KOPT-K1 (cell line): ENCODE data around the gene ERMN.
"Not testable (repeated sequence)": the region's sequence is repeated elsewhere in the genome, so short reads cannot be mapped to it uniquely, and the experiment has no call there.

ENCODE experiments used
- H3K27ac ChIP-seq: fragments of 200-600 bp; sonication (generic); 2 replicates; pipeline ENCODE4 v1.5.1; 2016; ENCODE audit warnings: antibody characterized with exemption, mild to moderate bottlenecking, low read depth, low read length; ENCODE audit not compliant: poor library complexity, severe bottlenecking
- H3K36me3 ChIP-seq: fragments of 200-600 bp; sonication (generic); 2 replicates; pipeline ENCODE4 v1.5.1; 2017; ENCODE audit warnings: antibody characterized with exemption, mild to moderate bottlenecking, low read length, moderate library complexity; ENCODE audit not compliant: insufficient read depth
- H3K9me3 ChIP-seq: fragments of 200-600 bp; sonication (generic); 2 replicates; pipeline ENCODE4 v1.5.1; 2017; ENCODE audit warnings: antibody characterized with exemption, low read length, mild to moderate bottlenecking; ENCODE audit not compliant: insufficient read depth, poor library complexity, severe bottlenecking

The ERMN gene

DNA sequence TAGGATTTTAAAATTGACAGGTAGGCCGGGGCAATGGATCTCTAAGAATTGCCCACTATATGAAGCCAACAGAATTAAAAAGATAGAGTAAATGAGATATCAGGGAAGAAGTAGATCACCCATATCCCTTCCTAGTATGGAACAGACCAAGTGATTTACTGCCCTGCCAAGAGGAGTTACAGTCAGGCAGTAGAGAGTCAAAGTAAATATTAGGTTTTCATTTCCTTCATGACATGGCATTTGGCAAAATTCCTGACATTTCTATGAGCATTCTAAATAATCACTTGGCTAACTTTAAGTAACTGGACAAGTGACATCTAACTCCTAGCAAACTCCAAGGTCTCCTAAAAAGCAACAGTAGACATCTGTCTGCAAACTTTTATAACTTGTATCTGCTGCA is 34.6 kb downstream of the ERMN start:
- no peaks in the 10 kb centered on the region for H3K9me3 ChIP-seq
- no peaks in the 10 kb centered on the region for H3K36me3 ChIP-seq
- H3K27ac ChIP-seq, result no peak overlapping the region

DNA sequence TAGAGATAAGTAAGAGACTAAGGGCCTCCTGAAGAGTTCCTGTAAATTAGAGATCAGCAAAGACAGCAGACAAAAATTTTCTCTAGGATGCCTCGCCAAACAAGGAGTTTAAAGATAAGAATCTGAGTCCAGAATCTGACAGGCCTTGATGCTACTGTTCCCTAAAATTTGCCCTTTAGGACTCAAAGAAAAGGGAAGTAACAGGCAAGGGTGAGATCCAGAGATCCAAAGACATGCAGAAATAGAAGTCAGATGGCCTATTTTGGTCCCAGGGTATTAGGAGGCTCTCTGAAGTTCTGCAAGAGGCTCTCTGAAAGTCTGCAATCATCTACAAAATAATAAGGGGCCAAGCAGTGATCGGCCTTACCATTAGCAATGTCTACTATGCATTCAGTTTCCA is 35.1 kb downstream of the ERMN start:
- Histone ChIP-seq H3K9me3 (no peaks in the 10 kb centered on the region), H3K27ac (no peak overlapping the region), H3K36me3 (no peaks in the 10 kb centered on the region)

DNA sequence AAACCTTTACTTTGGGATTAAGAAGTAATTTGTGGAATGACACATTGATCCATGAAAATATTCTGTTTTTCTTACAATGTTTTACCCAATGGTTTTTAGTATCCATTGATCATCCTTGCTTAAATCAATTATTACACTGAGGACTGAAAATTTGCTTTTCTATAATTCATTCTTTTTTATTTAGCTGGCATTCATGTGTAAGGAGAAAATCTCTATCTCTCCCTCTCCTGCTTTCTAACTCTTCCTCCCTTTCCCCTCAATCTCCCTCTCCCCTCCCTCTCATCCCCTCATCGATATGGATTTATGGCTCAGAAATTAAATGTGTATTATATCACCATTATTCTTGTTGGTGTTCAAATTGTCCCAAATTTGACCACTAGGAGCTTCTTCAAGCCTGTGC is 38.5 kb downstream of the ERMN start:
- no peaks in the 10 kb centered on the region for H3K36me3 ChIP-seq
- H3K9me3 ChIP-seq, result no peaks in the 10 kb centered on the region
- H3K27ac ChIP-seq, result no peak overlapping the region

DNA sequence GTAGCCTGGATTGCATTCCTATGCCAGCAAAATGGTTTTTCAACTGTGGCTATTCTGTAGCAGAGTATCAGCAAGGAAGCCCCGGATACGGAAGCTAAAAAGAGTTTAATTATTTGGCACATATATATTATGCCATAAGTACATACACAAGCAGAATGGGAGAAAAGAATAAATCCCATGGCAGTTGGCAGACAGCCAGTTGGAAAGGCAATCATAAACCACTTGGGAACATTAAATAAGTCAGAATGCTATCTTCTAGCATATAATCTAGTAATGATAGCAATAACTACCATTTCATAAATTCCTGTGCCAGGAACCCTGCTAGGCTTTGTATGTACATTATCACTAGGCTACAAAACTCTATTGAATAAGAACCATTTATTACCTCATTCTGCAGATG is 42.2 kb downstream of the ERMN start:
- Histone ChIP-seq H3K27ac (no peak overlapping the region), H3K36me3 (no peaks in the 10 kb centered on the region), H3K9me3 (no peaks in the 10 kb centered on the region)

DNA sequence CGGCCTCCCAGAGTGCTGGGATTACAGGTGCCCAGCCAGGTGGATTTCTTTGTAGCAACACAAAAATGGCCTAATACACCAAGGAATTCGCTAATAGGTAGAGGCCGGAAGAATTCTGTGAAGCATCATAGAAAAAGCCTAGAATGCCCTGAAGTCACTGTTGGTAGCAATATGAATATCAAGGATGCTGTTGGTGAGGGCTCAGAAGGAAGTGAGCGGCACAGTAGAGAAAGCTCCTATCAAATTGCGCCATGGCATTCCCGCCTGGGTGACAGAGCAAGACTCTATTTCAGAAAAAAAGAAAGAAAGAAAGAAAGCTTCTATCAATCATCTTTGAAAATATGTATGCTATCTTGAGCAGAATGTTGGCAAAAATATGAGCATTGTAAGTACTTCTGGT is 44.3 kb downstream of the ERMN start:
- Histone ChIP-seq H3K9me3 (no peaks in the 10 kb centered on the region), H3K27ac (no peak overlapping the region), H3K36me3 (no peaks in the 10 kb centered on the region)

DNA sequence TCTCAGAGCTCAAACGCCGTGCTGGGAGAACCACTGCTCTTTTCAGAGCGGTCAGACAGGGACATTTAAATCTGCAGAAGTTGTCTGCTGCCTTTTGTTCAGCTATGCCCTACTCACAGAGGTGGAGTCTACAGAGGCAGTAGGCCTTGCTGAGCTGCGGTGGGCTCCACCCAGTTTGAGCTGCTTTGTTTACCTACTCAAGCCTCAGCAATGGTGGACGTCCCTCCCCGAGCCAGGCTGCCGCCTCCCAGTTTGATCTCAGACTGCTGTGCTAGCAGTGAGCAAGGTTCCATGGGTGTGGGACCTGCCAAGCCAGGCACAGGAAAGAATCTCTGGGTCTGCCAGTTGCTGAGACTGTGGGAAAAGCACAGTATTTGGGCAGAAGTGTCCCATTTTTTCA is 46.3 kb downstream of the ERMN start:
- H3K9me3 ChIP-seq, H3K27ac ChIP-seq, H3K36me3 ChIP-seq: not testable (repeated sequence)

DNA sequence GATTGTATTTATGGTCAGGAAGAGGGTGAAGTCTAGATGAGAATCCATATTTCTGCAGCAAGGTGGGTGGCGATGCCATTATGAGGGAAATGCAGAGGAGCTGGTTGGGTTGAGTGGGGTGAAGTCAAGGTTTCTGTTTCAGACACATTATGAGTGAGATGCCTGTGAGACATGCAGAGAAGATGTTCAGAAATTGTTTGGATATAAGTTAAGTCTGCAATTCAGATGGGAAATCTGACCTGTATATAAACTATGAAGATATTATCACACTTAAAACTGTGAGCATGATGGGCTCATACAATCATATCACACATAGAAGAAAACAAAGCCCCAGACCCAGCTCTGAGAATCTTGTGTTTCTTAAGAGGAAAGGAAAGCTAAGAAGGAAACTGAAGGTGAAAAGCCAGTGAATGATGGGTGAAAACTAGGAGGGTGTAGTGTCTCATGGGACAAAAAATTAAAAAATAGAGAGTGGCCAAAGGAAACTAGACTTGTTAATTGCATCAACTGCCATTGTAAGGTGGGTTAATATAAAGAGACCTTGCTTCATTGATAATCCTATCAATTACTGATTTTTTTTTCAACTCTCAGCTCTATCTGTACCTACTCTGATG is 53.9 kb downstream of the ERMN start:
- no peaks in the 10 kb centered on the region for H3K36me3 ChIP-seq
- H3K27ac ChIP-seq, result no peak overlapping the region
- no peaks in the 10 kb centered on the region for H3K9me3 ChIP-seq

DNA sequence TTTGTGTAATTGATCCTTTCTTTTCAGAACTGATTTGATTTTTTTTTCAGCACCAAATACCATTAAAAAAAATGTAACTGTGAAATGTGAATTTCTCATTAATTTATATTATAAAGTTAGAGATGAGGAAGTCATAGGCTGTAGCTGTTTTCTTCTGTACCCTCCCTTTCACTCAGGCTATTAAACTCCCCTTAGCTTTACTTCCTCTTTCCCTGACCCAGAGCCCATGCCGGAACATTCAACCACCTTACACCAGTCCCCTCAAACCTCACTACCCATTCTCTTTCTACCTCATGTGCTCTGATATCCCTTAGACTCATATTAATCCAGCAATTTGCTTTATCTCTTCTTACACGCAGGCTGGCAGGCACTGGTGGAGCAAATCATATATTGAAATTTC is 55.7 kb downstream of the ERMN start:
- H3K27ac ChIP-seq, result no peak overlapping the region
- H3K9me3 ChIP-seq, result no peaks in the 10 kb centered on the region
- no peaks in the 10 kb centered on the region for H3K36me3 ChIP-seq

DNA sequence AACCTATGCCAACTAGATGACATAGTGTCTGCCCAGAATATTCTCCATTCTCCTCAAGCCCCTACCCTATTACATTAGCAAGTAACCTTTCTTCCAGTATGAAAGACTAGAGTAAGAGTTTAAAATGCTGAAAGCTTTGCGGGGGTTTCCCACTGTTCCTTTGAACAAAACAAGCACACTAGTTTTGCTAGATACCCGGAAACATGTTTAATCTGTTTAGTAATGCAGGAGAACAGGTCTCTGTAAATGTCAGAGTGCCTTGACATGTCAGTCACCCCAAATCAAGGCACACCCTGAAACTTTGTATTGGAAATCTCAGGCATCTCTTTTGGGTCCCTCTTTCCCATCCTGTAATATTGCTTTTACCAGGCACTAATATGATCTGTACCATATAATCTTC is 56.6 kb downstream of the ERMN start:
- Histone ChIP-seq H3K36me3 (no peaks in the 10 kb centered on the region), H3K27ac (no peak overlapping the region)

More for the DNA sequence above, 56.6 kb downstream of the ERMN start:
- no peaks in the 10 kb centered on the region for H3K9me3 ChIP-seq
